Fibroblast of skin of left biceps (primary cell): ENCODE measurements around the gene TGFB1.
"Not testable (repeated sequence)": the region's sequence is repeated elsewhere in the genome, so short reads cannot be mapped to it uniquely, and the experiment has no call there.

Experiments used
- DNase-seq, 2 experiments: peaks; one replicate each; pipeline ENCODE4 v3.0.0-alpha.2; 2013; ENCODE audit warnings: low read depth in 2 of 2

The TGFB1 gene

GRCh38 chr19:41353466-41354342 is at the start of gene TGFB1:
Gene TGFB1 (minus strand): TSS chr19:41353922. CDS start chr19:41353044, 878 bp downstream.
- peak; percentile 72 to 74 for DNase-seq

- no peak for DNase-seq
Measured at GRCh38 chr19:41402010-41402409, 48.3 kb upstream of the TGFB1 start.

- DNase-seq = no peak
Measured at GRCh38 chr19:41401483-41401882, 47.8 kb upstream of the TGFB1 start.

- no peak for DNase-seq
Measured at GRCh38 chr19:41399525-41399924, 45.8 kb upstream of the TGFB1 start.

- DNase-seq = no peak
Measured at GRCh38 chr19:41399091-41399490, 45.4 kb upstream of the TGFB1 start.

GRCh38 chr19:41398598-41398997 is 44.9 kb upstream of the TGFB1 start:
- no peak for DNase-seq

- DNase-seq = no peak
Measured at GRCh38 chr19:41398050-41398418, 44.3 kb upstream of the TGFB1 start.

GRCh38 chr19:41397086-41398049 is 43.6 kb upstream of the TGFB1 start, which contains the start of the genes BCKDHA and EXOSC5:
Gene BCKDHA (plus strand): TSS chr19:41397818. CDS start chr19:41397828, 10 bp downstream.
Gene EXOSC5 (minus strand): TSS chr19:41397359. CDS start chr19:41397328, 31 bp downstream.
- peak; percentile 100 for DNase-seq

GRCh38 chr19:41395355-41395754 is 41.6 kb upstream of the TGFB1 start:
- DNase-seq = no peak

- DNase-seq = no peak
Measured at GRCh38 chr19:41392775-41393174, 39.1 kb upstream of the TGFB1 start.

GRCh38 chr19:41391618-41392017 is 37.9 kb upstream of the TGFB1 start:
- DNase-seq = no peak

GRCh38 chr19:41386442-41386841 is 32.7 kb upstream of the TGFB1 start:
- DNase-seq = no peak

- no peak for DNase-seq
Measured at GRCh38 chr19:41384351-41384750, 30.6 kb upstream of the TGFB1 start.

GRCh38 chr19:41381536-41381935 is 27.8 kb upstream of the TGFB1 start:
- not testable (repeated sequence) for DNase-seq

- no peak for DNase-seq
Measured at GRCh38 chr19:41377977-41378709, 24.4 kb upstream of the TGFB1 start.

- DNase-seq = no peak
Measured at GRCh38 chr19:41376998-41377365, 23.3 kb upstream of the TGFB1 start.

GRCh38 chr19:41376241-41376997 is 22.7 kb upstream of the TGFB1 start, which contains the start of gene TMEM91:
Gene TMEM91 (plus strand): TSS chr19:41376533. CDS start chr19:41378310, 1,777 bp downstream.
- DNase-seq = no peak

- DNase-seq = peak; percentile 80 to 84
Measured at GRCh38 chr19:41373993-41374392, 20.3 kb upstream of the TGFB1 start.

GRCh38 chr19:41372501-41372900 is 18.8 kb upstream of the TGFB1 start:
- DNase-seq = no peak

- DNase-seq = no peak
Measured at GRCh38 chr19:41371541-41371940, 17.8 kb upstream of the TGFB1 start.

GRCh38 chr19:41371119-41371518 is 17.4 kb upstream of the TGFB1 start:
- not testable (repeated sequence) for DNase-seq
